GM12873 (cell line): ENCODE results near the gene SLC8A1.

Experiments used
- CTCF ChIP-seq: IDR thresholded peaks from 2 replicates; pipeline ENCODE4 v1.5.1; 2012; ENCODE audit warnings: low read depth, mild to moderate bottlenecking, moderate library complexity, low read length, control low read depth; ENCODE audit not compliant: insufficient read depth; ENCODE audit errors: missing control alignments

SLC8A1 gene

GRCh38 chr2:40485854-40486253 is 34.0 kb upstream of the SLC8A1 start:
- TF ChIP-seq CTCF = no peak

GRCh38 chr2:40485318-40485717 is 33.4 kb upstream of the SLC8A1 start:
- TF ChIP-seq CTCF = no peak

- TF ChIP-seq CTCF = no peak
Measured at GRCh38 chr2:40483549-40484243, 31.8 kb upstream of the SLC8A1 start.

- TF ChIP-seq CTCF = no peak
Measured at GRCh38 chr2:40480596-40480995, 28.7 kb upstream of the SLC8A1 start.

GRCh38 chr2:40480073-40480472 is 28.2 kb upstream of the SLC8A1 start:
- TF ChIP-seq CTCF = no peak

GRCh38 chr2:40477361-40477760 is 25.5 kb upstream of the SLC8A1 start:
- no peak for TF ChIP-seq CTCF

- TF ChIP-seq CTCF = no peak
Measured at GRCh38 chr2:40476436-40476835, 24.5 kb upstream of the SLC8A1 start.

- no peak for TF ChIP-seq CTCF
Measured at GRCh38 chr2:40474306-40474705, 22.4 kb upstream of the SLC8A1 start.
